Astrocyte (in vitro differentiated cells and primary cell): ENCODE measurements around the gene IGFBP2.

Experiments
- EZH2 ChIP-seq: IDR thresholded peaks from 2 replicates; pipeline ENCODE4 v1.6.1; 2012; ENCODE audit warnings: mild to moderate bottlenecking, low read length, inconsistent platforms; ENCODE audit not compliant: insufficient read depth
- TF ChIP-seq, protein P1 (sequence below): IDR thresholded peaks from 2 replicates; pipeline ENCODE4 v1.5.1; 2011; ENCODE audit warnings: low read depth, mild to moderate bottlenecking, inconsistent platforms, low read length, moderate library complexity; ENCODE audit not compliant: insufficient read depth

DNA sequence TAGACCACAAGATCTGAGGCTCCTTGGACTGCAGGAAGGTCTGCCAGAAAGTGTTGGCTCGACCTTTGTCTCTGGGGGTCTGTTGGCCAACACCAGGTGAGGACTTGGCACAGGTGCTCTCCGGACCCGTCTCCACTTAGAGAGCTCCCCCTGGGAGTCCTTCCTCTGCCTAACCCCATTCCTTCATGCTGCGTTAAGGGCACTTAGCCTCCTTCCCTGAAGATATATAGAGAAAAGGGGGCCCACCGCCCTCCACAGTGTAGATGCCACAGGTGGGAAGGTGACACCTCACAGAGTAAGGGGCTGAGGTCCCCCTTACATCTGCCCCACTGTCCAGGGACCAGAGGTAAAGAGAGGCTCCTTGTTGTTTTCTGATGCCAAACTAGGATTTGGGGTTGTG, 53.9 kb downstream of the IGFBP2 start:
- TF ChIP-seq, protein P1, sequence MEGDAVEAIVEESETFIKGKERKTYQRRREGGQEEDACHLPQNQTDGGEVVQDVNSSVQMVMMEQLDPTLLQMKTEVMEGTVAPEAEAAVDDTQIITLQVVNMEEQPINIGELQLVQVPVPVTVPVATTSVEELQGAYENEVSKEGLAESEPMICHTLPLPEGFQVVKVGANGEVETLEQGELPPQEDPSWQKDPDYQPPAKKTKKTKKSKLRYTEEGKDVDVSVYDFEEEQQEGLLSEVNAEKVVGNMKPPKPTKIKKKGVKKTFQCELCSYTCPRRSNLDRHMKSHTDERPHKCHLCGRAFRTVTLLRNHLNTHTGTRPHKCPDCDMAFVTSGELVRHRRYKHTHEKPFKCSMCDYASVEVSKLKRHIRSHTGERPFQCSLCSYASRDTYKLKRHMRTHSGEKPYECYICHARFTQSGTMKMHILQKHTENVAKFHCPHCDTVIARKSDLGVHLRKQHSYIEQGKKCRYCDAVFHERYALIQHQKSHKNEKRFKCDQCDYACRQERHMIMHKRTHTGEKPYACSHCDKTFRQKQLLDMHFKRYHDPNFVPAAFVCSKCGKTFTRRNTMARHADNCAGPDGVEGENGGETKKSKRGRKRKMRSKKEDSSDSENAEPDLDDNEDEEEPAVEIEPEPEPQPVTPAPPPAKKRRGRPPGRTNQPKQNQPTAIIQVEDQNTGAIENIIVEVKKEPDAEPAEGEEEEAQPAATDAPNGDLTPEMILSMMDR: no peak
- TF ChIP-seq EZH2: no peak
